Measurements from ENCODE around the gene DZIP1.
"Not testable (repeated sequence)": the region's sequence is repeated elsewhere in the genome, so short reads cannot be mapped to it uniquely, and the experiment has no call there.

The DZIP1 gene

GRCh38 chr13:95644601-95645052 is at the start of gene DZIP1:
DZIP1 (minus strand) TSS chr13:95644706; CDS start chr13:95642029, 2,677 bp downstream.
- peak; percentile 27 for DNase-seq

GRCh38 chr13:95690986-95691385 is 46.5 kb upstream of the DZIP1 start:
- not testable (repeated sequence) for DNase-seq

- DNase-seq = no peak
Observed at GRCh38 chr13:95689582-95689926, 45.0 kb upstream of the DZIP1 start.

DNA sequence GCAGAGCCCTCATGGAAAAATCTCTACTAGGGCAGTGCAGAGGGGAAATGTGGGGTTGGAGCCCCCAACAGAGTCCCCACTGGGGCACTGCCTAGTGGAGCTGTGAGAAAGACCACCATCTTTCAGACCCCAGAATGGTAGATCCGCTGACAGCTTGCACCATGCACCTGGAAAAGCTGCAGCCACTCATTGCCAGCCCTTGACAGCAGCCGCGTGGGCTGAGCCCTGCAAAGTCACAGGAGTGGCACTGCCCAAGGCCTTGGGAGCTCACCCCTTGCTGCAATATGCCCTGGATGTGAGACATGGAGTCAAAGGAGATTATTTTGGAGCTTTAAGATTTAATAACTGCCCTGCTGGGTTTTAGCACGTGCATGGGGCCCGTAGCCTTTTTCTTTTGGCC is 40.5 kb upstream of the DZIP1 start:
- DNase-seq = not testable (repeated sequence)

DNA sequence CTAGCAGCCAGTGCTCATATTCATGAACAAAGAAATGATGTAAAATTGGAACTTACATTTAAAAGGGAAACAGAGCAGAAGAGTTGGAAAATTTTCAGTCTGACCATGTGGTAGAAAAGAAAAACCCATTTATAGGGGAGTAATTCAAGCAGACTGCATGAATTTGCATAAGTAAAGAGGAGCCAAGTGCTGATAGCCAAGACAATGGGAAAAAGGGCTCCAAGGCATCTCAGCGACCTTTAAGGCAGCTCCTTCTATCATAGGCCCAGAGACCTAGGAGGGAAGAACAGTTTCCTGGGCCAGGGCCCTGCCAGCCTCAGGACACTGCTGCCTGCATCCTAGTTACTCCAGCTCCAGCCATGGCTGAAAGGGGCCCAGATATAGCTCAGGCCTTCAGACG is 39.9 kb upstream of the DZIP1 start:
- no peak for DNase-seq

GRCh38 chr13:95679722-95680121 is 35.2 kb upstream of the DZIP1 start:
- no peak for DNase-seq

DNA sequence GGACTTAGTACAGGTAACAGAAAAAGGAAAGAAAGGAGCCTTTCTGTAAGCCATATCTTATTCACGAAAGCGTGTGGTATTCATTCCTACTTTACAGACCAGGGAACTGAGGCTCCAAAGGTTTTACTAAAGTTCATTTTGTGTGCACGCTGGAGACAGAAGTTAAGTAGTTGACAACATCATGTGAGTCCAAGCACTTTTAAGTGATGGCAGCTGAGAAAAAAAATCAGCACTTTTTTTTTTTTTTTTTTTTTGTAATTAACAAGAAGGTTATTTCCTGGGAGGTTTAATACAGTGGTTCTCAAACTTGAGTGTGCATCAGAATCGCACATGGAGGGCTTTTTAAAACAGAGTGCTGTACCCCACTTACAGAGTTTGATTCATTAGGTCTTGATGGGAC is 34.5 kb upstream of the DZIP1 start:
- DNase-seq = no peak

GRCh38 chr13:95677564-95678266 is 33.2 kb upstream of the DZIP1 start:
- DNase-seq = no peak

GRCh38 chr13:95676762-95677563 is 32.5 kb upstream of the DZIP1 start, which contains the start of gene DNAJC3:
DNAJC3 (plus strand) TSS chr13:95677139; CDS start chr13:95677256, 117 bp downstream.
- peak; percentile 93 for DNase-seq

- no peak for DNase-seq
Observed at GRCh38 chr13:95676105-95676761, 31.7 kb upstream of the DZIP1 start.

DNA sequence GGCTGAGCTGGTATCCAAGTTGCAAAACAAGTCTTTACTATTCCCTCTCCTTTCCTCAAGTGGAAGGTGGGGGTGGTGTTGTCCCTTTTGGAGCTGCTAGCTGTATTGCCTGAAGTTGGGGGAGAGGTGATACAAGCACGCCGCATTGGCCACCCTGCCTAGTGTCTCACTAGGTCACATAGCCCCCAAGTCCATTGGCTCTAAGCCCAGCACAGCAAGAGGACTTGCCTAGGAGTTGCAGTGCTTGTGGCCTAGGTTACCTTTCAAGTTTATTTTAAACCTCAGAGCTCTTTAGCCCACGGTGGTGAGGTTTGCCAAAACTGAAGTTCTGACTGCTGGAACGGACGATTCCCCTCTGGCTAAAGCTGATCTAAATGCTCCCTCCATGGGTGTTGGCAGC is 27.1 kb upstream of the DZIP1 start:
- no peak for DNase-seq

GRCh38 chr13:95667235-95667634 is 22.7 kb upstream of the DZIP1 start:
- DNase-seq = not testable (repeated sequence)

DNA sequence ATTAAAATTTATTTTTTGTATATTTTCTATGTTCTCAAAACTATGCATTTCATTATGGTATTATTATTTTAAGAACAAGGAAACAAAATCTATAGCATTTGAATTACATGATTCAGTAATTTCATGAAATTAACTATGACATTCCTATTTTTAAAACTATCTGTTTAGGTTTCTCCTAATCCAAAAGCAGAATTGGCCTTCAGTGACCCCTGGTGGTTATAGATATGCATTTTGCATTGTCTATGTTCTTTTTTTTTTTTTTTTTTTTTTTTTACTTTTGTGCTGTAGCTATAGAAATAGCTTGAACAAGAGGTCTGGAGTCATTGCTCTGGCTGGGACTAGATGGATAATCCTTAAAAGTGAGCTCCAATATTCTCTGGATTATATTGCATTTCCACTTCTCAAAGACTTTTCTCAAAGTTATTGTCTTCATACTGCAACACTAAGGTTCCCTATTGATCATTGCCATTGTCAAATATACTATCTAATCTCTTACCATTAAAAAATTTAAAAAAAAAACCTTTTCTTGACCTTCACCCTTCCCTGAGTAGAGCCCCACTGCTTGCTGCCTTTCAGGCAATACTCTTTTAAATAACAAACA is 16.6 kb upstream of the DZIP1 start:
- DNase-seq = no peak

- DNase-seq = no peak
Observed at GRCh38 chr13:95659500-95659899, 15.0 kb upstream of the DZIP1 start.

GRCh38 chr13:95656386-95657015 is 12.0 kb upstream of the DZIP1 start:
- no peak for DNase-seq

DNA sequence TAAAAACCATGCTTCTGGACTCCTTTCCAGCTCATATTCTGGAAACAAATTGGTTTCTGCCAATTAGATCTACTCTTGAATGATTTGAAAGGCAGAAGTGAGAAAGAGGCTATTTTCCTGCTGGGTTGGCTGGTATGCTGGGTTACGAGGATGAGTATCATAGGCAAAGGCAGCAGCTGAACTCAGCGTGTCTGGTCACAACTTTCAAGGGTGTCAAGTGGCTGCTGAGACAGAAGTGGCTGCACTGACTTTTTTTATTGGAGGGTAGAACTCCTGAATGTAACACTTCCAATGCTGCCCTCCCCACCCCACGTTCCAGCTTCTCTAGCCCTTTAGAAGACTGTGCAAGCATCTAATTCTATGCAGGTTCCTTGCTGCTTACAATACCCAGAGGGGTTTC is 8.3 kb upstream of the DZIP1 start:
- DNase-seq = no peak

DNA sequence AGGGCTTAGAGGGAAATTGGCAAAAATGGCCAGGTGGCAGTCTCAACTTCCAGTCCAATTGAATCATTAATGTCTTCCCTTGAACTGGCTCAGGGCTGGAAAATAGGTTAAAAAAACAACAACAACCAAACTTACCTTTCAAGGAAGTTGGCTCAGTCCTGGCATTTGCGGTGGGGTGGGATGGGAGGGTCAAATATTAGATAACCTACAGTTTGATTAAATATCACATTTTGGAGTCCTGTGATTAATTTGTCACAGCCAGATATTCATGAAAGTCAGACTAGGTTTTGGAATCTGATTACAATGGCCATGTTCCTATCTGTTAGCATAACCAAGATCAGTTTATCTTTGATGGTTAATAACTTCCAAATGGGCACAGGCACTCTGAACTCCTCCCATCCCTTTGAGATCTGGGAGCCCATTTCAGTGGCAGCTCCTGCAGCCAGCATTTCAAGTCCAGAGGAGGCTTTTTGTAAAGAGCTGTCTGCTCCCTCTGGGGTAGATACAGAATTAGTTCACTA is 7.8 kb upstream of the DZIP1 start:
- DNase-seq = no peak

DNA sequence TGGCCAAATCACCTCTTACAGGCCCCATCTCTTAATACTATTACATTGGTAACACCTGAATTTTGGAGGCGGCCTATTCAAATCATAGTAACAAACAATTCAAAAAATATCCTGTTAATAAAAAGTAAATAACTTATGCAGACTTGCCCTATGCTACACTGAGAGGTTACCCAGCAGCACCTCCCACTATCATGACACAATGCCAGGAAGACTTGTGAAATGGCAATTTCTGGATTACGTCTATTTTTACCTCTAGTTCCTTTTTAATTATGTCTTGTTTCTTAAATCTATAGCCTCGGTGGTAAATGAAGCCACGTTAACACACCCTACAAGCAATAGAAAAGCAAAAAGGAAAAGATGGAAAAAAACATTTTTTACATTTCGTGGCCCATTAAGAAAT is 6.2 kb upstream of the DZIP1 start:
- DNase-seq = no peak

DNA sequence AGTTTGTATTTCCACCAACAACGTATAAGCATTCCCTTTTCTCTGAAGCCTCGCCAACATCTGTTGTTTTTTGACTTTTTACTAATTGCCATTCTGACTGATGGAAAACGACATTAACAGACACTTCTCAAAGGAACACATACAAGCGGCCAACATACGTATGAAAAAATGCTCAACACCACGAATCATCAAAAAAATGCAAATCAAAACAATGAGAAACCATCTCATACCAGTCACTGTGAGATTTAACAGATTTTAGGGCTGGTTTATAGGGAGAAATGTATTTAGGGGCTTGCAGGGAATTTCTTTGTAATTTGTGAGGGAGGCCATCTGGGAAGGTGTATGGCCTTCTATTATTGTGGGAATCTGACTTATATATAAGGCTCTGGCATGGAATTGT is 2.8 kb upstream of the DZIP1 start:
- no peak for DNase-seq

GRCh38 chr13:95643936-95644598 is 439 bp downstream of the DZIP1 start:
- no peak for DNase-seq

GRCh38 chr13:95643571-95643935 is 953 bp downstream of the DZIP1 start:
- DNase-seq = no peak

DNA sequence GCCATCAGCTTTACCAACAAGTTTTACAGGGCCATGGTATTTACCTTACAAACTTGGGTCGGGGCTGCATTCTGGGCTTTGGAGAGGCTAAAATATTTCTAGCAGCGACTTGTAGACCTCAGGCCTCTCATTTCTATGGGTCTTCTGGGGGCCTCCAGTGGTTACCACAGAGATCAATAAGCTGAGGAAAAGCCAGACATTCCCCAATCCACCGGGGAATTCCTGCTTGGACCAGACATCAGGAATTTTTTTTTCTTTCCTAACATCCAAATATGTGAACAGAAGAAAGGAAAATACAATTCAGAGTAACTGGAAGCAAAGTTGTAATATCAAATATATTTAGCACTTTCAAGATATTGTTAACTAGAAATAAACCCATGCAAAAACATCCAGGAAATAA is 1.5 kb downstream of the DZIP1 start:
- DNase-seq = no peak
